HepG2 (cell line): Measurements from ENCODE around the gene ZNF428. TPM values are rescaled to one million over a fixed set of nuclear protein-coding genes. Genes with fewer than 3 reads are reported as not detected.

Source experiments
- ZNF407 ChIP-seq: sonication (generic); formaldehyde crosslinking; IDR thresholded peaks from one replicate; pipeline ENCODE4 v1.5.1; 2020; ENCODE audit warnings: mild to moderate bottlenecking, missing genetic modification reagents; ENCODE audit errors: not compliant biosample characterization
- ZNF468 ChIP-seq: sonication (generic); formaldehyde crosslinking; IDR thresholded peaks from 2 replicates; pipeline ENCODE4 v1.8.0; 2022; ENCODE audit warnings: mild to moderate bottlenecking, moderate library complexity, missing genetic modification reagents
- ZNF646 ChIP-seq: sonication (generic); formaldehyde crosslinking; IDR thresholded peaks from 2 replicates; pipeline ENCODE4 v1.9.0; 2021; ENCODE audit warnings: mild to moderate bottlenecking, missing genetic modification reagents
- polyA plus RNA-seq, 8 experiments: library from polyadenylated mRNA; depleted of rRNA in 3 of 8; stranded (reverse) in 7 of 8; unstranded in 1 of 8; fragments of >200 nt; fragmentation: Illumina TruSeq in 4 of 8; extraction: Trizol in 4 of 8; gene quantifications; 2 replicates each; pipeline versions ENCODE4 v1.2.1 to v1.2.3, GENCODE V29; 2011 to 2016; ENCODE audit warnings: low read depth in 4 of 8, missing spikeins in 1 of 8, mixed read lengths in 1 of 8; ENCODE audit not compliant: insufficient read depth in 1 of 8
- total RNA-seq, 5 experiments: library from RNA; depleted of rRNA; stranded (reverse); fragments of >200 nt; fragmentation: Illumina TruSeq; extraction: Trizol; gene quantifications; 2 replicates each; pipeline ENCODE4 v1.2.3, GENCODE V29; 2016; ENCODE audit warnings: low read depth in 1 of 5
- TF ChIP-seq, protein P1 (sequence below): sonication (generic); formaldehyde crosslinking; IDR thresholded peaks from 2 replicates; pipeline ENCODE4 v1.5.0; 2020; ENCODE audit warnings: mild to moderate bottlenecking, missing genetic modification reagents, borderline replicate concordance
- TF ChIP-seq, protein P2 (sequence below): IDR thresholded peaks from 2 replicates; pipeline ENCODE4 v1.6.1; 2016; ENCODE audit warnings: mild to moderate bottlenecking

The ZNF428 gene
- total and polyA plus RNA-seq, 2 of the 13 experiments (the other 11 are each of a cell fraction or from before 2014, with no cell fraction given): 10.4 to 26.9 TPM

GRCh38 chr19:43651758-43652545, 32.5 kb upstream of the ZNF428 start (continued):
- TF ChIP-seq, protein P1, sequence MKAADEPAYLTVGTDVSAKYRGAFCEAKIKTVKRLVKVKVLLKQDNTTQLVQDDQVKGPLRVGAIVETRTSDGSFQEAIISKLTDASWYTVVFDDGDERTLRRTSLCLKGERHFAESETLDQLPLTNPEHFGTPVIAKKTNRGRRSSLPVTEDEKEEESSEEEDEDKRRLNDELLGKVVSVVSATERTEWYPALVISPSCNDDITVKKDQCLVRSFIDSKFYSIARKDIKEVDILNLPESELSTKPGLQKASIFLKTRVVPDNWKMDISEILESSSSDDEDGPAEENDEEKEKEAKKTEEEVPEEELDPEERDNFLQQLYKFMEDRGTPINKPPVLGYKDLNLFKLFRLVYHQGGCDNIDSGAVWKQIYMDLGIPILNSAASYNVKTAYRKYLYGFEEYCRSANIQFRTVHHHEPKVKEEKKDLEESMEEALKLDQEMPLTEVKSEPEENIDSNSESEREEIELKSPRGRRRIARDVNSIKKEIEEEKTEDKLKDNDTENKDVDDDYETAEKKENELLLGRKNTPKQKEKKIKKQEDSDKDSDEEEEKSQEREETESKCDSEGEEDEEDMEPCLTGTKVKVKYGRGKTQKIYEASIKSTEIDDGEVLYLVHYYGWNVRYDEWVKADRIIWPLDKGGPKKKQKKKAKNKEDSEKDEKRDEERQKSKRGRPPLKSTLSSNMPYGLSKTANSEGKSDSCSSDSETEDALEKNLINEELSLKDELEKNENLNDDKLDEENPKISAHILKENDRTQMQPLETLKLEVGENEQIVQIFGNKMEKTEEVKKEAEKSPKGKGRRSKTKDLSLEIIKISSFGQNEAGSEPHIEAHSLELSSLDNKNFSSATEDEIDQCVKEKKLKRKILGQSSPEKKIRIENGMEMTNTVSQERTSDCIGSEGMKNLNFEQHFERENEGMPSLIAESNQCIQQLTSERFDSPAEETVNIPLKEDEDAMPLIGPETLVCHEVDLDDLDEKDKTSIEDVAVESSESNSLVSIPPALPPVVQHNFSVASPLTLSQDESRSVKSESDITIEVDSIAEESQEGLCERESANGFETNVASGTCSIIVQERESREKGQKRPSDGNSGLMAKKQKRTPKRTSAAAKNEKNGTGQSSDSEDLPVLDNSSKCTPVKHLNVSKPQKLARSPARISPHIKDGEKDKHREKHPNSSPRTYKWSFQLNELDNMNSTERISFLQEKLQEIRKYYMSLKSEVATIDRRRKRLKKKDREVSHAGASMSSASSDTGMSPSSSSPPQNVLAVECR (CRISPR knock-in tag): peak; percentile 41; the same call in 1 of the 2 replicates
- TF ChIP-seq, protein P2, sequence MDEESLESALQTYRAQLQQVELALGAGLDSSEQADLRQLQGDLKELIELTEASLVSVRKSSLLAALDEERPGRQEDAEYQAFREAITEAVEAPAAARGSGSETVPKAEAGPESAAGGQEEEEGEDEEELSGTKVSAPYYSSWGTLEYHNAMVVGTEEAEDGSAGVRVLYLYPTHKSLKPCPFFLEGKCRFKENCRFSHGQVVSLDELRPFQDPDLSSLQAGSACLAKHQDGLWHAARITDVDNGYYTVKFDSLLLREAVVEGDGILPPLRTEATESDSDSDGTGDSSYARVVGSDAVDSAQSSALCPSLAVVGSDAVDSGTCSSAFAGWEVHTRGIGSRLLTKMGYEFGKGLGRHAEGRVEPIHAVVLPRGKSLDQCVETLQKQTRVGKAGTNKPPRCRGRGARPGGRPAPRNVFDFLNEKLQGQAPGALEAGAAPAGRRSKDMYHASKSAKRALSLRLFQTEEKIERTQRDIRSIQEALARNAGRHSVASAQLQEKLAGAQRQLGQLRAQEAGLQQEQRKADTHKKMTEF: no peak; the same call in 1 of the 2 replicates
- no peak for TF ChIP-seq ZNF646
- no peak for TF ChIP-seq ZNF468 (CRISPR knock-in tag)
- TF ChIP-seq ZNF407: no peak
